ENCODE data around the gene SCUBE3.

Gene SCUBE3

DNA sequence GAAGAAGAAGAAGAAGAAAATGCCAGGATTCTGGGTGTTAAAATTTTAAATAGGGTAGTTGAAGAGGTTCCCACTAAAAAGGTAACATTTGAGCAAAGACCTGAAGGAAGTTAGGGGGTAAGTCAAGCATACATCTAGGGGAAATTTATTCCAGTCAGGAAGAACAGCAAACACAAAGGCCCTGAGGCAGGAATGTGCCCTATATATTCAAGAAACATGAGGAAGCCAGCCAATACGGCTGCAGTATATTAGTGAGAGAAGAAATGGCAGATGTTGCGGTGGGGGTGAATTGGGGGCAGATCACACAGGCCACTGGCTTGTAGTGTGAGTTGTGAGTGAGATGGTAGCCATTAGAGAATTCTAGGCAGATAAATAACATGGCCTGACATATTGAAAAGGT lies 51.8 kb downstream of the SCUBE3 start:
- in situ Hi-C loops (cut with HindIII; ENCODE audit: low sequenced_read_pairs) = no loop called here
- no peak for DNase-seq (ENCODE audit: low read depth, low spot score)
- no peak for TF ChIP-seq CTCF (IDR thresholded peaks at IDR 0.05; ENCODE audit: low read depth, low read length)
- H3K4me3 ChIP-seq (ENCODE audit: low read depth, low read length) = no peak overlapping the region

DNA sequence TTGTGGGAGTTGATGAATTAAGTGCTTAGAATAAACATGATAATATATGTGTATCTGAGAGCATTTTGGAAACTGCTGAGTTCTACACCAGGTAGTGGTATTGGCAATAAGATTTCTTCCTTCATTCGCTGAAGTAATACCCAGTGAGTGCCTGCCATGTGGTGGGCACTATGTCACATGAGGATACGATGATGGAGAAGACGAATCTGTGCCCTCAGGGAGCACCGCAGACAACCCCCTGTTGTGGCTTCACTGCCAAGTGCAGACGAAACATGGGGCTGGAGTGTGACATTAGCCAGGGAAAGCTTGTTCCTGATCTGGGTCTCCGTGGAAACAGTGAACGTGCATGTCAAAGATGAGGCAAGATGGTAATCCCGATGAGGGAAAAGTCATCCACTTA lies 53.7 kb downstream of the SCUBE3 start:
- TF ChIP-seq CTCF (IDR thresholded peaks at IDR 0.05; ENCODE audit: low read depth, low read length) = no peak
- no peak overlapping the region for H3K4me3 ChIP-seq (ENCODE audit: low read depth, low read length)
- in situ Hi-C loops (cut with HindIII; ENCODE audit: low sequenced_read_pairs) = no loop called here
- no peak for DNase-seq (ENCODE audit: low read depth, low spot score)

GRCh38 chr6:35267897-35268296 lies 54.1 kb downstream of the SCUBE3 start:
- no peak overlapping the region for H3K4me3 ChIP-seq (ENCODE audit: low read depth, low read length)
- in situ Hi-C loops (cut with HindIII; ENCODE audit: low sequenced_read_pairs) = no loop called here

DNA sequence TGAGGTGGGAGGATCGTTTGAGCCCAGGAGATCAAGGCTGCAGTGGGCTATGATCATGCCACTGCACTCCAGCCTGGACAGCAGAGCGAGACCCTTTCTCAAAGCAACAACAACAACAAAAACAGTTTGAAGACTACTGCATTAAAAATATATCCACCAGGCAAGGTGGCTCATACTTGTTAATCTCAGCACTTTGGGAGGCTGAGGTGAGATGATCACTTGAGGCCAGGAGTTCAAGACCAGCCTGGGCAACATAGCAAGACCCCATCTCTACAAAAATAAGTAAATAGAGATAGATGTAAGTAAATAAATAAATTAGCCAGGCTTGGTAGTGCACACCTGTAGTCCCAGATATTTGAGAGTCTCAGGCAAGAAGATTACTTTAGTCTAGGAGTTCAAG lies 58.2 kb downstream of the SCUBE3 start:
- H3K4me3 ChIP-seq (ENCODE audit: low read depth, low read length) = no peak overlapping the region
- in situ Hi-C loops (cut with HindIII; ENCODE audit: low sequenced_read_pairs) = no loop called here
- no peak for TF ChIP-seq CTCF (IDR thresholded peaks at IDR 0.05; ENCODE audit: low read depth, low read length)
- no peak for DNase-seq (ENCODE audit: low read depth, low spot score)

More at GRCh38 chr6:35267897-35268296, 54.1 kb downstream of the SCUBE3 start:
- no peak for DNase-seq (ENCODE audit: low read depth, low spot score)
- TF ChIP-seq CTCF (IDR thresholded peaks at IDR 0.05; ENCODE audit: low read depth, low read length) = no peak

GRCh38 chr6:35273822-35274559 lies 60.2 kb downstream of the SCUBE3 start:
- in situ Hi-C loops (cut with HindIII; ENCODE audit: low sequenced_read_pairs) = no loop called here
- H3K4me3 ChIP-seq (ENCODE audit: low read depth, low read length) = no peak overlapping the region
- no peak for DNase-seq (ENCODE audit: low read depth, low spot score)
- TF ChIP-seq CTCF (IDR thresholded peaks at IDR 0.05; ENCODE audit: low read depth, low read length) = no peak

DNA sequence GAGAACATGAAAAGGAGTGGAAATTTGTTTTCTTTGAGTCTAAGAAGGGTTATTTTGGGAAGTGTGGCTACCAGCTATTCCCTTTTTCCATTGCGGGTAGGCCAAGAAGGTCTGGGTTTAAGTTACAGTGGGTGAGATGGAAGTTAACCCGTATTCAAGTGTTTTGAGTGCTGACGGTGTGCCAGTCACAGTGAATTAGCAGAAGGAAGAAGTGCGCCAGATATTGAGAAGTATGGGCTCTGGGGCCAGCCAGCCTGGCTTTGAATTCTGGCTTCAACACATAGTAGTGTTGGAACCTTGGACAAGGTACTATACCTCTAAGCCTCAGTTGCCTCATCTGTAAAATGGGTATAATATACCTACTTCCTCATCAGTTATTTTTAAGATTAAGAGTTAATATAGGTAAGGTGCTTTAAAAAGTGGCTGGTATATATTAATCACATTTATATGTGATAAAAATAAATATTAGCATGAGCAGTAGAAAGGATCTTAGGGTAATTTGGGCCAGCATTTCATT lies 62.0 kb downstream of the SCUBE3 start:
- no peak overlapping the region for H3K4me3 ChIP-seq (ENCODE audit: low read depth, low read length)
- TF ChIP-seq CTCF (IDR thresholded peaks at IDR 0.05; ENCODE audit: low read depth, low read length) = no peak
- in situ Hi-C loops (cut with HindIII; ENCODE audit: low sequenced_read_pairs) = no loop called here
- no peak for DNase-seq (ENCODE audit: low read depth, low spot score)
